HEK293 (cell line): Measurements from ENCODE around the gene CDKAL1.

ENCODE experiments used
- CTCF ChIA-PET: fragments of 350-600 bp; formaldehyde crosslinking; extraction: SDS; loops from one replicate; lab custom pipeline; 2021; ENCODE audit warnings: antibody characterized with exemption; lab: Yijun Ruan, JAX
- POLR2A ChIA-PET: fragments of 300-600 bp; formaldehyde crosslinking; extraction: SDS; loops from one replicate; lab custom pipeline; 2020; ENCODE audit warnings: antibody characterized with exemption, inconsistent platforms; lab: Yijun Ruan, JAX
- H3K27ac ChIP-seq: fragments of 200-500 bp; sonication (Bioruptor generic); 2 replicates; pipeline ENCODE4 v1.5.1; 2014; ENCODE audit warnings: low read depth, low read length, control low read depth, inconsistent platforms; ENCODE audit errors: extremely low read depth
- H3K36me3 ChIP-seq, 2 experiments: fragments of 200-500 bp in 1 of 2; sonication (Bioruptor generic) in 1 of 2; 1 replicate in 1 of 2; 2 replicates in 1 of 2; pipeline ENCODE4 v1.5.1; 2014 to 2017; ENCODE audit warnings: inconsistent platforms in 2 of 2, low read length in 2 of 2; ENCODE audit not compliant: control insufficient read depth in 2 of 2, insufficient read depth in 1 of 2
- H3K4me1 ChIP-seq: fragments of 200-500 bp; sonication (Bioruptor generic); 2 replicates; pipeline ENCODE4 v1.5.1; 2014; ENCODE audit warnings: mild to moderate bottlenecking, low read length, inconsistent platforms; ENCODE audit not compliant: control insufficient read depth, insufficient read depth
- H3K4me3 ChIP-seq: 2 replicates; pipeline ENCODE4 v1.5.1; 2011; ENCODE audit warnings: low read depth, mild to moderate bottlenecking, control low read depth, low read length, moderate library complexity
- H3K9me3 ChIP-seq: fragments of 200-500 bp; sonication (Bioruptor generic); 2 replicates; pipeline ENCODE4 v1.5.1; 2014; ENCODE audit warnings: low read depth, low read length, inconsistent platforms; ENCODE audit not compliant: control insufficient read depth, insufficient read depth
- AEBP2 ChIP-seq: fragments of 450-650 bp; formaldehyde crosslinking; IDR thresholded peaks from 2 replicates; pipeline ENCODE4 v1.5.1; 2016; ENCODE audit warnings: missing biosample characterization, missing genetic modification characterization, borderline replicate concordance
- EGR2 ChIP-seq: fragments of 450-650 bp; formaldehyde crosslinking; IDR thresholded peaks from 2 replicates; pipeline ENCODE4 v1.5.1; 2016; ENCODE audit warnings: low read depth, missing biosample characterization, missing genetic modification characterization
- GLI2 ChIP-seq: fragments of 450-650 bp; formaldehyde crosslinking; IDR thresholded peaks from 2 replicates; pipeline ENCODE4; 2017; ENCODE audit warnings: missing biosample characterization, missing genetic modification characterization, low read depth, borderline replicate concordance
- HOXA7 ChIP-seq: sonication (generic); formaldehyde crosslinking; IDR thresholded peaks from 2 replicates; pipeline ENCODE4 v1.8.1; 2022; ENCODE audit warnings: missing genetic modification reagents, borderline replicate concordance
- KLF16 ChIP-seq: fragments of 450-650 bp; formaldehyde crosslinking; IDR thresholded peaks from 2 replicates; pipeline ENCODE4 v1.5.1; 2017; ENCODE audit warnings: missing biosample characterization, missing genetic modification characterization
- SCRT1 ChIP-seq: fragments of 450-650 bp; formaldehyde crosslinking; IDR thresholded peaks from 2 replicates; pipeline ENCODE4 v1.5.1; 2016; ENCODE audit warnings: missing biosample characterization, missing genetic modification characterization, borderline replicate concordance
- SP3 ChIP-seq: fragments of 450-650 bp; formaldehyde crosslinking; IDR thresholded peaks from 2 replicates; pipeline ENCODE4 v1.5.1; 2016; ENCODE audit warnings: missing biosample characterization, missing genetic modification characterization
- TCF7L2 ChIP-seq: IDR thresholded peaks from 2 replicates; pipeline ENCODE4 v1.6.1; 2011; ENCODE audit warnings: low read depth, mild to moderate bottlenecking, inconsistent platforms, low read length, moderate library complexity, borderline replicate concordance
- TRIM28 ChIP-seq: IDR thresholded peaks from 2 replicates; pipeline ENCODE4 v1.6.1; 2011; ENCODE audit warnings: low read length, control low read depth, borderline replicate concordance
- TSHZ1 ChIP-seq: fragments of 450-650 bp; formaldehyde crosslinking; IDR thresholded peaks from 2 replicates; pipeline ENCODE4 v1.5.1; 2016; ENCODE audit warnings: missing biosample characterization, missing genetic modification characterization, borderline replicate concordance
- ZBTB8A ChIP-seq: fragments of 450-650 bp; formaldehyde crosslinking; IDR thresholded peaks from 2 replicates; pipeline ENCODE4 v1.5.1; 2016; ENCODE audit warnings: missing biosample characterization, missing genetic modification characterization
- ZNF121 ChIP-seq: fragments of 450-650 bp; formaldehyde crosslinking; IDR thresholded peaks from 2 replicates; pipeline ENCODE4 v1.5.1; 2016; ENCODE audit warnings: missing biosample characterization, missing genetic modification characterization
- ZNF138 ChIP-seq: fragments of 450-650 bp; formaldehyde crosslinking; IDR thresholded peaks from 2 replicates; pipeline ENCODE4 v1.5.1; 2016; ENCODE audit warnings: missing biosample characterization, missing genetic modification characterization, borderline replicate concordance
- ZNF23 ChIP-seq: fragments of 450-650 bp; formaldehyde crosslinking; IDR thresholded peaks from 2 replicates; pipeline ENCODE4 v1.5.1; 2016; ENCODE audit warnings: missing biosample characterization, missing genetic modification characterization, borderline replicate concordance
- ZNF37A ChIP-seq: fragments of 450-650 bp; IDR thresholded peaks from 2 replicates; pipeline ENCODE4 v1.5.1; 2018; ENCODE audit warnings: missing biosample characterization, missing genetic modification characterization
- ZNF501 ChIP-seq: fragments of 450-650 bp; formaldehyde crosslinking; IDR thresholded peaks from 2 replicates; pipeline ENCODE4 v1.5.1; 2016; ENCODE audit warnings: missing biosample characterization, missing genetic modification characterization
- ZNF529 ChIP-seq: fragments of 450-650 bp; formaldehyde crosslinking; IDR thresholded peaks from 2 replicates; pipeline ENCODE4 v1.5.1; 2017; ENCODE audit warnings: missing genetic modification characterization, missing biosample characterization; ENCODE audit not compliant: insufficient replicate concordance
- ZNF624 ChIP-seq: fragments of 450-650 bp; formaldehyde crosslinking; IDR thresholded peaks from 2 replicates; pipeline ENCODE4 v1.5.1; 2017; ENCODE audit warnings: missing biosample characterization, missing genetic modification characterization
- ZNF654 ChIP-seq: fragments of 450-650 bp; formaldehyde crosslinking; IDR thresholded peaks from 2 replicates; pipeline ENCODE4 v1.5.1; 2016; ENCODE audit warnings: low read depth, missing biosample characterization, missing genetic modification characterization
- ZNF747 ChIP-seq: fragments of 450-650 bp; formaldehyde crosslinking; IDR thresholded peaks from 2 replicates; pipeline ENCODE4 v1.5.1; 2016; ENCODE audit warnings: missing biosample characterization, missing genetic modification characterization
- ZNF785 ChIP-seq: fragments of 450-650 bp; formaldehyde crosslinking; IDR thresholded peaks from 2 replicates; pipeline ENCODE4 v1.5.1; 2016; ENCODE audit warnings: missing biosample characterization, missing genetic modification characterization
- ZNF843 ChIP-seq: fragments of 450-650 bp; formaldehyde crosslinking; IDR thresholded peaks from 2 replicates; pipeline ENCODE4 v1.5.1; 2016; ENCODE audit warnings: missing biosample characterization, missing genetic modification characterization
- ZSCAN30 ChIP-seq: fragments of 450-650 bp; IDR thresholded peaks from 2 replicates; pipeline ENCODE4 v1.5.1; 2018; ENCODE audit warnings: missing biosample characterization, mild to moderate bottlenecking, missing genetic modification characterization, moderate library complexity
- TF ChIP-seq, protein P1 (sequence below): fragments of 450-650 bp; formaldehyde crosslinking; IDR thresholded peaks from 2 replicates; pipeline ENCODE4 v1.5.1; 2016; ENCODE audit warnings: missing biosample characterization, missing genetic modification characterization
- TF ChIP-seq, protein P2 (sequence below): fragments of 450-650 bp; IDR thresholded peaks from 2 replicates; pipeline ENCODE4 v1.5.1; 2018; ENCODE audit warnings: missing biosample characterization, mild to moderate bottlenecking, missing genetic modification characterization

CDKAL1 gene

GRCh38 chr6:20791944-20792343, 257.7 kb downstream of the CDKAL1 start (continued):
- TF ChIP-seq SCRT1 (no peak), ZNF624 (tag by site-specific recombination) (no peak), GLI2 (tag by site-specific recombination) (no peak), ZNF747 (no peak), SP3 (tag by site-specific recombination) (no peak), ZNF843 (tag by site-specific recombination) (peak; percentile 40; the same call in 1 of the 2 replicates), KLF16 (no peak), TSHZ1 (tag by site-specific recombination) (no peak), ZNF529 (no peak), TRIM28 (no peak), ZSCAN30 (tag by site-specific recombination) (no peak), ZNF785 (tag by site-specific recombination) (no peak), EGR2 (tag by site-specific recombination) (no peak)

GRCh38 chr6:20793174-20793573, 258.9 kb downstream of the CDKAL1 start:
- H3K36me3 ChIP-seq, result no peaks in the 10 kb centered on the region
- no peak overlapping the region for H3K27ac ChIP-seq
- no peak for TF ChIP-seq ZNF37A (tag by site-specific recombination)
- no peak for TF ChIP-seq ZBTB8A
- TF ChIP-seq TCF7L2, result no peak
- TF ChIP-seq, protein P1, sequence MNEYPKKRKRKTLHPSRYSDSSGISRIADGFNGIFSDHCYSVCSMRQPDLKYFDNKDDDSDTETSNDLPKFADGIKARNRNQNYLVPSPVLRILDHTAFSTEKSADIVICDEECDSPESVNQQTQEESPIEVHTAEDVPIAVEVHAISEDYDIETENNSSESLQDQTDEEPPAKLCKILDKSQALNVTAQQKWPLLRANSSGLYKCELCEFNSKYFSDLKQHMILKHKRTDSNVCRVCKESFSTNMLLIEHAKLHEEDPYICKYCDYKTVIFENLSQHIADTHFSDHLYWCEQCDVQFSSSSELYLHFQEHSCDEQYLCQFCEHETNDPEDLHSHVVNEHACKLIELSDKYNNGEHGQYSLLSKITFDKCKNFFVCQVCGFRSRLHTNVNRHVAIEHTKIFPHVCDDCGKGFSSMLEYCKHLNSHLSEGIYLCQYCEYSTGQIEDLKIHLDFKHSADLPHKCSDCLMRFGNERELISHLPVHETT (tag by site-specific recombination), result no peak
- no peak for TF ChIP-seq ZNF138 (tag by site-specific recombination)
- no peak for TF ChIP-seq HOXA7
- TF ChIP-seq ZNF654, result no peak
- TF ChIP-seq AEBP2 (tag by site-specific recombination), result no peak
- TF ChIP-seq ZNF23 (tag by site-specific recombination), result no peak
- TF ChIP-seq SP3 (tag by site-specific recombination), result no peak
- no peak for TF ChIP-seq ZNF121 (tag by site-specific recombination)
- TF ChIP-seq, protein P2, sequence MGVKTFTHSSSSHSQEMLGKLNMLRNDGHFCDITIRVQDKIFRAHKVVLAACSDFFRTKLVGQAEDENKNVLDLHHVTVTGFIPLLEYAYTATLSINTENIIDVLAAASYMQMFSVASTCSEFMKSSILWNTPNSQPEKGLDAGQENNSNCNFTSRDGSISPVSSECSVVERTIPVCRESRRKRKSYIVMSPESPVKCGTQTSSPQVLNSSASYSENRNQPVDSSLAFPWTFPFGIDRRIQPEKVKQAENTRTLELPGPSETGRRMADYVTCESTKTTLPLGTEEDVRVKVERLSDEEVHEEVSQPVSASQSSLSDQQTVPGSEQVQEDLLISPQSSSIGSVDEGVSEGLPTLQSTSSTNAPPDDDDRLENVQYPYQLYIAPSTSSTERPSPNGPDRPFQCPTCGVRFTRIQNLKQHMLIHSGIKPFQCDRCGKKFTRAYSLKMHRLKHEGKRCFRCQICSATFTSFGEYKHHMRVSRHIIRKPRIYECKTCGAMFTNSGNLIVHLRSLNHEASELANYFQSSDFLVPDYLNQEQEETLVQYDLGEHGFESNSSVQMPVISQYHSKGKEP, result no peak
- TF ChIP-seq ZNF501, result no peak
- H3K4me1 ChIP-seq, result no peaks in the 10 kb centered on the region; the same call in 1 of the 2 replicates
- POLR2A ChIA-PET, result no interaction called here
- H3K9me3 ChIP-seq, result no peaks in the 10 kb centered on the region
- CTCF ChIA-PET, result no interaction called here
- no peak overlapping the region for H3K4me3 ChIP-seq
